ENCODE results near the gene NR4A2.

NR4A2 gene

DNA sequence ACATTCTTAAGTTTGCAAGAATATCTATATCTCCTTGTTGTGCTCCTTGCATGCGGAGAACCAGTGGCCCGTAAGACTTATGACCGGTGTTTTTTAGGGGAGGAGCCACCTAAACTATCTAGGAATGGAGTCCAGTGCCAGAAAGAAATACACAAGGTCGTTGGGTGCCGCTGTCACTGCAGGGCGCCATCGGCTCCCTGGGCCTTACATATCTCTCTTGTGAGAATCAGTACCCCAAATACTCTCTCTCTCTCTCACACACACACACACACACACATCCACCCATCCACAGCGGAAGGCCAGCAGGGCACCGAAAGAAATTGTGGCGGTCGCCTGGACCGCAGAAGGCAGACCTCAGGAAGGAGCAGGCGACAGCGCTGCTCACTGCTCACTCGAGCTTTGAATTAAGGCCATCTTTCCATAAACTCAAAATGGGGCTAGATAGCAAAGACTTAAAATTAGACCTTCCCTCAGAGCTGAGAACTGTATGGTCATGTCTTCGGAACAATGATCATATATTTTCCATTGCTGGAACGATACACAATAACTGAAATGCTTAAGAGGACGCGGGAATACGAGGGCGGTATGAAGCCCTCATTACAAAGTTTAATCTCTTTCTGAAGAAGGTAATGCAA is 10.4 kb downstream of the NR4A2 start:
- Histone ChIP-seq H3K27me3 (ENCODE audit: insufficient read depth, low read length) (peaks cover 96% of the 10 kb centered on the region), H3K4me3 (ENCODE audit: low read length) (no peak overlapping the region)

DNA sequence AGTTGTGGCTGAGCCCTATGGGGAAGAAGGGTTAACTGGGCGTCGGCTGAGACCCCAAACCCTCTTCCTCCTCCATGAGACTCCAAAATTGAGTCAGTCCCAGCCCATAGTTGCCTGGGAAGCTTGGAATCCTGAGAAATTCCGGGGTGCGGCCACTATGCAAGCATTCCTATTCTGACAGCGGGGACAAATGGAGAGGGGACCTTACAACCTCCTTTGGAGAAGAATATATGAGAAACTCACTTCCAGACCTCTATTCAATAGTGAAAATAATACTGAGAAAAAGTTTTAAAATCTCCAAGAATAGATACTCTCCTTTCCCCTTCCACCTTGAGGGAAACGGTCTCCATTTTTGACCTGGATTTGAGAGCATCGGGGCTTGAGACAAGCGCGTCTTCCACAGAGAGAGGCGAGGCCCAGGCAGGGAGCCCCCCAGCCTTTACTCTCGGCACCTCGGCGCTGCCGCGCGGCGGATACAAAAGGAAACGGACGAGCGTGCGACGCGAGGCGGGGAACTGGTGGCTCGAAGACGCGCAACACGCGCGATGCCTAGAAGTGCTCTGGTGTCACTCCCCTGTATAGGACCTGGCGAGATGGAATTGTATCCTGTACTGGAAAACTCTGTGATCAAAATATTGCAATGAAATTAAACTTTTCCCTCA is 11.1 kb downstream of the NR4A2 start:
- Histone ChIP-seq H3K27me3 (ENCODE audit: insufficient read depth, low read length) (peaks cover 93% of the 10 kb centered on the region), H3K9me3 (ENCODE audit: low read length) (no peaks in the 10 kb centered on the region), H3K36me3 (ENCODE audit: insufficient read depth, low read length) (no peaks in the 10 kb centered on the region), H3K4me3 (ENCODE audit: low read length) (no peak overlapping the region), H3K4me1 (ENCODE audit: insufficient read depth, low read length) (no peaks in the 10 kb centered on the region), H2AFZ (ENCODE audit: low read depth, low read length) (no peak overlapping the region)

More for the DNA sequence above, 10.4 kb downstream of the NR4A2 start:
- H3K36me3 ChIP-seq (ENCODE audit: insufficient read depth, low read length): no peaks in the 10 kb centered on the region
- no peaks in the 10 kb centered on the region for H3K4me1 ChIP-seq (ENCODE audit: insufficient read depth, low read length)
- H3K9me3 ChIP-seq (ENCODE audit: low read length): no peaks in the 10 kb centered on the region
- no peak overlapping the region for H2AFZ ChIP-seq (ENCODE audit: low read depth, low read length)

DNA sequence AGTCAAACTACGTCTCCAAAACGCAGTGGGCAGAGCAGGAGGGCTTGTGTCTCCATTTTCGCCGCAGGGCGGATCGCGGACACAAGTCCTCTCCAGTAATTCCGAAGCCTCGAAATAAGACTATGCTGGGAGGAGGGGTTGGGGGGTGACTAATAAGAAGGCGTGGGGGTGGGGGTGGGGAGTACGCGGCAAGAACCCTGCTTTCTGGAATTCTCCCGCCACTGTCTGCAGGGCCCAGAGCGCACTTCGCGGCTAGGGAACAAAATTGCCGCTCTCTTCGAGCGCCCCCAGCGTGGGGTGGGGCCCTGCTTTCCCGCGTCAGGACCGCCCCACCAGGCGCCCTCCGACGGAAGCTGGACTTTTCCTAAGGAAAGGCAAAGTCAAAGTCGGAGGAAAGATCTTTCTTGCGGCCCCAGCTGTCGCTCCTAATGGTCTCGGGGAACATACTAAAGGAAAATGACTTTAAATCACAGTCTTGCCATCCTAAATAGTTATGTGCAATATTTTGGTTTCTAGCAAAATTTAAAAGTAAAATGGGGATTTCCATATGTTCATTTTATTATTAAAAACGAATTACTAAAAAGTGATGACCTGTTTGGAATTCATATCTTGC is 11.9 kb downstream of the NR4A2 start:
- Histone ChIP-seq H3K36me3 (ENCODE audit: insufficient read depth, low read length) (no peaks in the 10 kb centered on the region), H2AFZ (ENCODE audit: low read depth, low read length) (no peak overlapping the region), H3K4me1 (ENCODE audit: insufficient read depth, low read length) (no peaks in the 10 kb centered on the region), H3K27me3 (ENCODE audit: insufficient read depth, low read length) (peaks cover 87% of the 10 kb centered on the region), H3K4me3 (ENCODE audit: low read length) (no peak overlapping the region), H3K9me3 (ENCODE audit: low read length) (no peaks in the 10 kb centered on the region)

DNA sequence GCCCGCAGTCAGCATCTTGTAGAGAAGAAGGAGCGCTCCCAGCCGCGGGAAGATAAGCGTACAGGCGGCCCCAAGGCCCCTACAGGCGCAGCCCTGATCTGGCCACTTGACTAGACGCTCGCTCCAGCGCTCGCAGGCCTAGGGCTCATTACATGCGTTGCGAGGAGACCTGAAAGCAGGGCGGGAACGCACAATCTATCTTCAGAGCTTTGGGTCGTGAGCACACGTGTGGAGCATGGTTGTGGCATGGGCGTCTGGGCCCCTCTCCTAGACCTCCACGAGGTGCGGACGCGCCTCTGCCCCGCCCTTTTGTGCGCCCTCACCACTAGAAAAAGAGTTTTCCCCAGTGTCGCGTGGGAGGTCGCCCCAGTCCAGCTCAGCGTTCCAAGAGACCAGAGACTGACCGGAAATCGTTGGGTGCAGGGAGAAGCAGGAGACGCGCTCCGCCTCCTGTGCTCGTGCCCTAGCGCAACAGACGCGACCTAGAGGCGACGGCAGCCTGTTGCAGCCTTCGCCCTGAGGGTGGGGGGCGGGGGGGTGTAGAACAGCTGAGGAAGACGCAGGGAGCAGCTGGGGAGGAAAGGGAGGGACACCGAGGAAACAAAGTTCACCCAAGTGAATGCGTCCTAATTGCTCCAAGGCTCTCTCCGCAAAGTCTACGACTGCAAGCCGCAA is 12.6 kb downstream of the NR4A2 start:
- Histone ChIP-seq H3K9me3 (ENCODE audit: low read length) (no peaks in the 10 kb centered on the region), H3K36me3 (ENCODE audit: insufficient read depth, low read length) (no peaks in the 10 kb centered on the region), H2AFZ (ENCODE audit: low read depth, low read length) (no peak overlapping the region), H3K4me3 (ENCODE audit: low read length) (no peak overlapping the region), H3K27me3 (ENCODE audit: insufficient read depth, low read length) (peaks cover 81% of the 10 kb centered on the region), H3K4me1 (ENCODE audit: insufficient read depth, low read length) (no peaks in the 10 kb centered on the region)

DNA sequence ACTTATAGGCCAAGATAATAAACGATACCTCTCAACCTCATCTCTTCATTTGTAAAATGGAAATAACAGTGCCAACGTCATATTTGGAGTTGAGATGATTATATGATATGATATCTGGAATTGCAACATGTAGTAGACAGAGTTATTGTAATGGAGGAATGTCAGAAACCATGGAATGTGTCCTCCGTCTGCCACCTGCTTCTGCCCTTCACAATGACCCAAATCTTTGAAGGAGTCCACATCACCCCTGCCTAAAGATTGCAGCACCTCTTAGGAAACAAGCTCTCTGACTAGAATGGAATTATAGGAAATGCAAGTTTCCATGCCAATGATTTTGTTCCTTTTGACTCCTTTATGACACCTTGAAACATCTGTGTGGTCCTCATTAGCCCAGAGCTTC is 14.9 kb downstream of the NR4A2 start:
- H3K36me3 ChIP-seq (ENCODE audit: insufficient read depth, low read length): no peaks in the 10 kb centered on the region
- no peak overlapping the region for H3K4me3 ChIP-seq (ENCODE audit: low read length)
- H2AFZ ChIP-seq (ENCODE audit: low read depth, low read length): no peak overlapping the region
- H3K27me3 ChIP-seq (ENCODE audit: insufficient read depth, low read length): peaks cover 61% of the 10 kb centered on the region
- H3K9me3 ChIP-seq (ENCODE audit: low read length): no peaks in the 10 kb centered on the region
- H3K4me1 ChIP-seq (ENCODE audit: insufficient read depth, low read length): no peaks in the 10 kb centered on the region

DNA sequence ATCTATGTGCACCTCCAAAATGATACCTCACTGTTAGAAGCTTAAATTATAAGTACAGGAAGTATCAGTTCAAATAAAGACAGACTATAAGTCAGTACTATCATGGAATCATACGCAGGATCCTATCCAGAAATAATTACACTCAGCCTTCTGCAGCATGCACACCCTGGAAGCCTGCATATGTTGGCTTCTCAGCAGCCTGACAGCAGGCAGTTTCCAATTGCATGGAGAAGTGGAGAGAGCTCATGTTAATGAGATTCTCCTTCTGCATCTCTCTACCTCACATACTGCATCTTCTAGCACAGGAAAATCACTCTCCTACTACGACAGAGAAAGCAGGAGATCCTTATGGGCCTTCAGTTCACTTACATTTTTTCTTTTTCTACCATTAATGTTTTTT is 20.5 kb downstream of the NR4A2 start:
- no peak overlapping the region for H2AFZ ChIP-seq (ENCODE audit: low read depth, low read length)
- no peaks in the 10 kb centered on the region for H3K9me3 ChIP-seq (ENCODE audit: low read length)
- no peaks in the 10 kb centered on the region for H3K4me1 ChIP-seq (ENCODE audit: insufficient read depth, low read length)
- H3K36me3 ChIP-seq (ENCODE audit: insufficient read depth, low read length): no peaks in the 10 kb centered on the region
- H3K4me3 ChIP-seq (ENCODE audit: low read length): no peak overlapping the region
- H3K27me3 ChIP-seq (ENCODE audit: insufficient read depth, low read length): peaks cover 21% of the 10 kb centered on the region

DNA sequence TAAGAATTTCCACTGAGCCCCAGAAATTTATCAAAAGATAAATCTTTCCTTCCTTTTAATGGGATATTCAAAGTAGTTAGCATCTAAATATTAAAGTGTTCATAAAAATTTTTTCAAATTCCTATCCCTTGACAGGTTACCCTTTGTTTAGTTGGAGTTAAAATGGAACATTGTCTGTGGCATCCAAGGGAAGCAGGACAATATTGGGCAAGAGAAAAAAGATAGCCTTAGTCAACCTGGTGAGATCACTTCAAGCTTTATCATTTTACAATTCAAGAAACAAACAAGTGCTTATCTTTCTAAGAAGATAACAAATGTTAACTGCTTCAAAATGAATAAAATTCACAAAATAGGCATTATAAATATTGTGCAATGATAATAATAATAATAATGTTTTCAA is 21.7 kb downstream of the NR4A2 start:
- no peaks in the 10 kb centered on the region for H3K9me3 ChIP-seq (ENCODE audit: low read length)
- H3K4me1 ChIP-seq (ENCODE audit: insufficient read depth, low read length): no peaks in the 10 kb centered on the region
- H3K36me3 ChIP-seq (ENCODE audit: insufficient read depth, low read length): no peaks in the 10 kb centered on the region
- no peak overlapping the region for H2AFZ ChIP-seq (ENCODE audit: low read depth, low read length)
- H3K4me3 ChIP-seq (ENCODE audit: low read length): no peak overlapping the region
- peaks cover 15% of the 10 kb centered on the region for H3K27me3 ChIP-seq (ENCODE audit: insufficient read depth, low read length)

DNA sequence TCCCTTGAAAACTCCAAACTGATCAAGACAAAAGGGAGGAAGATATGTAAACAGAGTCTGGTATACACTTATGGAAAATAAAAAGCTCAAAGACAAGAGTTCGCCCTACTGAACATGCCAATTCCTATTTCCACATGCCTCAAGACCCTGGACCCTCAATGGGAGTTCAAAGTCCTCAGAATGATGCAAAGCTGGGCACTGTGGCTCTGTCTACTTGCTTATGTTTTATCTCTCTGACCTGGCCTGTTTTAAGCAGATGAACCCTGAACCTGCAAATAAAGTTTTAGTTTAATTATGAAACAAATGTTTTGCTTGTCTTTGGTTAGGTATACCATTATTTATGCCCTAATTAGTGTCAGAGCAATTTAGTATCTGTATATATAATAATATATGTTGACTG is 22.6 kb downstream of the NR4A2 start:
- Histone ChIP-seq H3K9me3 (ENCODE audit: low read length) (no peaks in the 10 kb centered on the region), H3K4me3 (ENCODE audit: low read length) (no peak overlapping the region), H2AFZ (ENCODE audit: low read depth, low read length) (no peak overlapping the region), H3K4me1 (ENCODE audit: insufficient read depth, low read length) (no peaks in the 10 kb centered on the region), H3K27me3 (ENCODE audit: insufficient read depth, low read length) (peaks cover 15% of the 10 kb centered on the region), H3K36me3 (ENCODE audit: insufficient read depth, low read length) (no peaks in the 10 kb centered on the region)

DNA sequence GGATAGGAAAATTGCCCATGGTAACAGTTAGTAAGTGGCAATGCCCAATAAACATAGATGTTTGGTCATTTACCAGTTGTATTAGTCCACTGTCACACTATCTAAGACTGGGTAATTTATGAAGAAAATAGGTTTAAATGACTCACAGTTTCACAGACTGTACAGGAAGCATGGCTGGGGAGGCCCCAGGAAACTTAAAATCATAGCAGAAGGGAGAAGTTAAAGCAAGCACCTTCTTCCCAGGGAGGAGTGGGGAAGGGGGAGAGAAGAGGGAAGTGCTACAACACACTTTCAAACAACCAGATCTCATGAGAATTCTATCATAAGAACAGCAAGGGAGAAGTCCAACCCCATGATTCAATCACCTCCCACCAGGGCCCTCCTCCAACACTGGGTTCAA is 23.4 kb downstream of the NR4A2 start:
- Histone ChIP-seq H3K4me1 (ENCODE audit: insufficient read depth, low read length) (no peaks in the 10 kb centered on the region), H3K27me3 (ENCODE audit: insufficient read depth, low read length) (peaks cover 15% of the 10 kb centered on the region), H3K4me3 (ENCODE audit: low read length) (no peak overlapping the region), H2AFZ (ENCODE audit: low read depth, low read length) (no peak overlapping the region), H3K36me3 (ENCODE audit: insufficient read depth, low read length) (no peaks in the 10 kb centered on the region), H3K9me3 (ENCODE audit: low read length) (no peaks in the 10 kb centered on the region)

DNA sequence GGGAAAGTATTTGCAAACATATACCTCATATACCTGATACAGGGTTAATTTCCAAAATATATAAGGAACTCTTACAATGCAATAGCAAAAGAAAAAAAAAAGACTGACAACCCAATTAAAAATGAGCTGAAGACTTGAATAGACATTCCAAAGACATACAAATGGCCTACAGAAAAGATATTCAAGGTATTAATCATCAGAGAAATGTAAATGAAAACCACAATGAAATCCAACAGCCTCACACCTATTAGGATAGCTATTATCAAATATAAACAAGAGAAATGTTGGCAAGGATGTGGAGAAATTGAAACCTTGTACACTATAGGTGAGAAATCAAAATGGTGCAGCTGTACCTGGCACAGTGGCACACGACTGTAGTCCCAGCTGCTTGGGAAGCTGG is 25.7 kb downstream of the NR4A2 start:
- Histone ChIP-seq H3K36me3 (ENCODE audit: insufficient read depth, low read length) (no peaks in the 10 kb centered on the region), H3K4me1 (ENCODE audit: insufficient read depth, low read length) (no peaks in the 10 kb centered on the region), H3K9me3 (ENCODE audit: low read length) (no peaks in the 10 kb centered on the region), H3K27me3 (ENCODE audit: insufficient read depth, low read length) (peaks cover 9% of the 10 kb centered on the region), H3K4me3 (ENCODE audit: low read length) (no peak overlapping the region), H2AFZ (ENCODE audit: low read depth, low read length) (no peak overlapping the region)

DNA sequence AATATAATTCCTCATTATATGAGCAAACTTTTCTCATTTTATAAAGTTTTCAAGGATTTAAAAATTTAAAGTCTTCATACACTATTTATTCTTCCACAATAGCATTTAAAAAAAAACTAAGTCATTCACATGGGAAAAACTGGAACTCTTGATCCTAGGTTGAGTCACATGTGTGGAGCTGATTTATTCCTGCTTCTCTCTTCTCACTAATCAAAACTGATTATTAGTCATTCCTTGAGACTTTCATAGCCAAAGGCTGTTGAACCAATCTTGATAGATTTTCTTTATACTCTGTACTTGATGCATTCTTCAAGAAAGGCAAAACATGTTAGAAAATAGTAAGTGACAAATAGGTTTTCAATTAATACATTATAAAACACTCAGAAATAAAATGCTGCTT is 27.4 kb downstream of the NR4A2 start:
- Histone ChIP-seq H2AFZ (ENCODE audit: low read depth, low read length) (no peak overlapping the region), H3K9me3 (ENCODE audit: low read length) (no peaks in the 10 kb centered on the region), H3K4me3 (ENCODE audit: low read length) (no peak overlapping the region), H3K27me3 (ENCODE audit: insufficient read depth, low read length) (peaks cover 6% of the 10 kb centered on the region), H3K36me3 (ENCODE audit: insufficient read depth, low read length) (no peaks in the 10 kb centered on the region), H3K4me1 (ENCODE audit: insufficient read depth, low read length) (no peaks in the 10 kb centered on the region)

DNA sequence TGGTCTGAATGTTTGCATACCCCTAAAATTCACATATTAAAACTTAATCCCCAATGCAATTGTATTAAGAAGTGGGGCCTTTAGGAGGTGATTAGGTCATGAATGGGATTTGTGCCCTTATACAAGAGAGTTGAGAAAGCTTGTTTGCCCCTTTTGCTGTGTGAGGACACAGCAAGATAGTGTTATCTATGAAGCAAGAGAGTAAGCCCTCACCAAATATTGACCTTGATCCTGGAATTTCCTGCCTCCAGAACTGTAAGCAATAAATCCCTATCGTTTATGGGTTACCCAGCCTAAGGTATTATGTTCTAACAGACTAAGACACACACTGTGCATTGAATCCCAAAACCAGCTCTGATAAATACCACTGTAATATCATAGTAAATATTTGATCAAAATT is 32.2 kb downstream of the NR4A2 start:
- Histone ChIP-seq H2AFZ (ENCODE audit: low read depth, low read length) (no peak overlapping the region), H3K27me3 (ENCODE audit: insufficient read depth, low read length) (no peaks in the 10 kb centered on the region), H3K4me1 (ENCODE audit: insufficient read depth, low read length) (no peaks in the 10 kb centered on the region), H3K9me3 (ENCODE audit: low read length) (no peaks in the 10 kb centered on the region), H3K4me3 (ENCODE audit: low read length) (no peak overlapping the region), H3K36me3 (ENCODE audit: insufficient read depth, low read length) (no peaks in the 10 kb centered on the region)

DNA sequence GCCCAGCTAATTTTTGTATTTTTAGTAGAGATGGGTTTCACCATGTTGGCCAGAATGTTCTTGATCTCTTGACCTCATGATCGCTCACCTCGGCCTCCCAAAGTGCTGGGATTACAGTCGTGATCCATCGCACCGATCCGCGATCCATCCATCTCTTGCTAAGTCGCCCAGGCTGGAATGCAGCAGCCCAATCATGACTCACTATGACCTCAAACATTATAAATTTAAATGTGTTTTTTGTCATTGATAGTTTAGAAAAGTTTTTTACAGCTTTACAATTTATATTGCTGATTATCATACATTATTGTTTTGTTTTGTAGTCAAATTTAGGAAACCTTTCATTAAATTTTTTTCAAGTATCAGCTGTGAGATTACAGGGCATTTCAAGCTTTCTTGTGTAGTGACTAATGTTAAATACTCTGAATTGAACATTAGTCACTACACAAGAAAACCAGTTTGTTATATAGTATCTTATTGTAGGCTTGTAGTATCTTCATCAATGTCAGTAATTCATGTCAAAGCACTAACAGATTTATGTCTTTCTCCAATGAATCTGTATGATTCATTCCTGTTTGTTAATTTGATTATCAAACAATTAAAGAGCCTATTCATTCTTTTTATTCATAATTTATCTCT is 37.5 kb downstream of the NR4A2 start:
- H3K4me3 ChIP-seq (ENCODE audit: low read length): no peak overlapping the region
- H3K36me3 ChIP-seq (ENCODE audit: insufficient read depth, low read length): no peaks in the 10 kb centered on the region
- H3K4me1 ChIP-seq (ENCODE audit: insufficient read depth, low read length): no peaks in the 10 kb centered on the region
- no peak overlapping the region for H2AFZ ChIP-seq (ENCODE audit: low read depth, low read length)
- H3K27me3 ChIP-seq (ENCODE audit: insufficient read depth, low read length): no peaks in the 10 kb centered on the region
- no peaks in the 10 kb centered on the region for H3K9me3 ChIP-seq (ENCODE audit: low read length)

Data from neuron (in vitro differentiated cells).